Breast epithelium (tissue), 3 donors: ENCODE data around the gene OSBPL2.

ENCODE experiments used
- POLR2A ChIP-seq: fragments of 450-650 bp; IDR thresholded peaks from one replicate; pipeline ENCODE4 v1.6.1; 2016; ENCODE audit warnings: antibody characterized with exemption, mild to moderate bottlenecking, moderate library complexity
- POLR2AphosphoS5 ChIP-seq, 3 donors: sonication (generic); formaldehyde crosslinking; IDR thresholded peaks; one replicate each; pipeline ENCODE4 v1.6.1; 2017; ENCODE audit warnings: antibody characterized with exemption in 3 of 3
- TF ChIP-seq, protein P1 (sequence below), 3 donors: fragments of 450-650 bp; IDR thresholded peaks; one replicate each; pipeline ENCODE4 v1.5.1; 2016 to 2017; ENCODE audit warnings: antibody characterized with exemption in 3 of 3, mild to moderate bottlenecking in 3 of 3, moderate library complexity in 3 of 3

DNA sequence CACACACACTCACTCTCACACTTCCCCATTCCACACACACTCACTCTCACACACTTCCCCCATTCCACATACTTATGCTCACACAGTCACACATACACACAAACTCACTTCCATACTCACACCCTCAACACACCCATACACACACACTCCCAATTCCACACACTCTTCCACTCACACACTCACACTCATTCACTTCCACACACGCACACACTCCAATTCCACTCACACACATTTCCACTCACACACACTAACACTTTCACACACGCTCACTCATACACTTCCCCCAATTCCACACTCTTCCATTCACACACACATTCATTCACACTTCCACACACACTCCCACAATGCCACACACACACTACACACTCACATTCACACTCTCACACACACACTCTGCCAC lies 8.0 kb upstream of the OSBPL2 start:
- no peak for TF ChIP-seq POLR2A
- TF ChIP-seq, protein P1, sequence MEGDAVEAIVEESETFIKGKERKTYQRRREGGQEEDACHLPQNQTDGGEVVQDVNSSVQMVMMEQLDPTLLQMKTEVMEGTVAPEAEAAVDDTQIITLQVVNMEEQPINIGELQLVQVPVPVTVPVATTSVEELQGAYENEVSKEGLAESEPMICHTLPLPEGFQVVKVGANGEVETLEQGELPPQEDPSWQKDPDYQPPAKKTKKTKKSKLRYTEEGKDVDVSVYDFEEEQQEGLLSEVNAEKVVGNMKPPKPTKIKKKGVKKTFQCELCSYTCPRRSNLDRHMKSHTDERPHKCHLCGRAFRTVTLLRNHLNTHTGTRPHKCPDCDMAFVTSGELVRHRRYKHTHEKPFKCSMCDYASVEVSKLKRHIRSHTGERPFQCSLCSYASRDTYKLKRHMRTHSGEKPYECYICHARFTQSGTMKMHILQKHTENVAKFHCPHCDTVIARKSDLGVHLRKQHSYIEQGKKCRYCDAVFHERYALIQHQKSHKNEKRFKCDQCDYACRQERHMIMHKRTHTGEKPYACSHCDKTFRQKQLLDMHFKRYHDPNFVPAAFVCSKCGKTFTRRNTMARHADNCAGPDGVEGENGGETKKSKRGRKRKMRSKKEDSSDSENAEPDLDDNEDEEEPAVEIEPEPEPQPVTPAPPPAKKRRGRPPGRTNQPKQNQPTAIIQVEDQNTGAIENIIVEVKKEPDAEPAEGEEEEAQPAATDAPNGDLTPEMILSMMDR (IDR thresholded peaks at IDR 0.05): no peak
- TF ChIP-seq POLR2AphosphoS5 (IDR thresholded peaks at IDR 0.05): no peak
